H1 (cell line): ENCODE data around the gene IQCK. TPM values are rescaled to one million over a fixed set of nuclear protein-coding genes. Genes with fewer than 3 reads are reported as not detected.

Experiments
- CHD1 ChIP-seq: IDR thresholded peaks from 2 replicates; pipeline ENCODE4 v1.6.1; 2012; ENCODE audit warnings: low read depth, low read length, improper control_type of control experiment
- polyA plus RNA-seq, 7 experiments: library from polyadenylated mRNA; depleted of rRNA in 3 of 7; stranded (reverse) in 5 of 7; unstranded in 2 of 7; fragments of >200 nt in 5 of 7; fragments of 200-250 nt in 2 of 7; gene quantifications; 1 replicate in 5 of 7; 2 replicates in 1 of 7; 4 replicates in 1 of 7; pipeline versions ENCODE4 v1.2.1 to v1.2.3, GENCODE V29; 2011 to 2013; ENCODE audit warnings: missing spikeins in 2 of 7, mixed read lengths in 2 of 7
- total RNA-seq: library from RNA; stranded (reverse); fragmentation: NEBNext Ultra II Directional; extraction: Animal tissue kit (Norgen Biotek cat#: 25700); gene quantifications from 2 replicates; pipeline ENCODE4 v1.2.1, GENCODE V29; 2021

Gene IQCK
- total and polyA plus RNA-seq, 2 of the 8 experiments (the other 6 are each of a cell fraction or from before 2014, with no cell fraction given), result 6.2 to 9.3 TPM

GRCh38 chr16:19858340-19859018 is 140.4 kb downstream of the IQCK start (continued):
- no peak for TF ChIP-seq CHD1
